Nasal cavity respiratory epithelium epithelial cell of viscerocranial mucosa (primary cell): ENCODE results near the gene SLC38A11. TPM values are rescaled to one million over a fixed set of nuclear protein-coding genes. Genes with fewer than 3 reads are reported as not detected.

Source experiments
- total RNA-seq: library from RNA; depleted of rRNA; stranded (reverse); fragments of >200 nt; gene quantifications from 2 replicates; pipeline ENCODE4 v1.2.3, GENCODE V29; 2014

The SLC38A11 gene, protein sequence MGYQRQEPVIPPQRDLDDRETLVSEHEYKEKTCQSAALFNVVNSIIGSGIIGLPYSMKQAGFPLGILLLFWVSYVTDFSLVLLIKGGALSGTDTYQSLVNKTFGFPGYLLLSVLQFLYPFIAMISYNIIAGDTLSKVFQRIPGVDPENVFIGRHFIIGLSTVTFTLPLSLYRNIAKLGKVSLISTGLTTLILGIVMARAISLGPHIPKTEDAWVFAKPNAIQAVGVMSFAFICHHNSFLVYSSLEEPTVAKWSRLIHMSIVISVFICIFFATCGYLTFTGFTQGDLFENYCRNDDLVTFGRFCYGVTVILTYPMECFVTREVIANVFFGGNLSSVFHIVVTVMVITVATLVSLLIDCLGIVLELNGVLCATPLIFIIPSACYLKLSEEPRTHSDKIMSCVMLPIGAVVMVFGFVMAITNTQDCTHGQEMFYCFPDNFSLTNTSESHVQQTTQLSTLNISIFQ
- total RNA-seq = 0.07 TPM in 1 of 2 replicates, not detected in the other

DNA sequence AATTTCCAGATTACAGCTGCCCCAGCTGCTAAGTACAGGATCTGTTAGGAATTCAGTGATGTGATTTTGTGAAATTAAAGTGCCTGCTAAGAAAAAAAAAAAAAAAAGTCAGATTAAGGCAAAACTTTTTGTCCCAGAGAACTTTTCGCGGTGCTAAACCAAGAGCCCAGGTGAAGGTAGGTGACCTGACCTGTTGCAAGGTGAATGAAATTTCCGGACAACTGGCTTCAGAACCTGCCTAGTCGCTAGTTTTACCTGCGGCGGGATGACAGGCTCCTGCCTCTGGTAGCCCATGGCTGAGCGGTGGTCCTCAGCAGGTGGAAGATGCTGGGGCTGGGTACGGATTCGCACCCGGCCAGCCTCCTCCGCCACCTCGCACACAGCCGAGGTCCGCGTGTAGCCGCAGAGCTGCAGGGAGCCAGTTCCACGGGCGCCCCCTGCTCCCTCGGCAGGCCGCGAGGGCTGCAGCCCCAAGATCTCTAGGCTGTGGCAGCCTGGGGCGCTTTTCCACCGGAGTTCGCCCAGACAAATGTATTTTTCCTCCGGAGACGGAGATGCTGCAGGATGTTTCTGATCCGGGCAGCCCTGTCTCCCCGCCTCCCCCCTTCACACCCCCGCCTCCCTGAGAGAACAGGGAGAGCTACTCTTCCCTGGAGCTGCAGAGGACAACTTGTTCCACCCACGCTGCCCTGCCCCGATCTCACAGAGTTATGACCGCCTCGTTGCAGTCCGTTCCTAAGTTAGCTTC, at the start of gene SLC38A11:
TSS of gene SLC38A11 (minus strand) at position 572 of the 748 bp plus-strand sequence. CDS start at position 294, 278 bp downstream.

Other genes with a start within 250 kb of the SLC38A11 start
- 20.5 and 34.9 TPM in 2 replicates for gene COBLL1, start 113.7 kb downstream of the SLC38A11 start, total RNA-seq
- gene SCN3A, start 248.5 kb upstream of the SLC38A11 start, total RNA-seq = not detected in 2 replicates